Stimulated activated CD4-positive, alpha-beta T cell treated with anti-CD3 and anti-CD28 coated beads, Interleukin-12 subunit alpha, Interleukin-12 subunit beta, amount 100 ng/mL, for 4 hours (primary cell): ENCODE data around the gene ATP5F1D.

Experiments used
- DNase-seq: peaks from one replicate; pipeline ENCODE4 v3.0.0-alpha.2; 2020

Gene ATP5F1D

DNA sequence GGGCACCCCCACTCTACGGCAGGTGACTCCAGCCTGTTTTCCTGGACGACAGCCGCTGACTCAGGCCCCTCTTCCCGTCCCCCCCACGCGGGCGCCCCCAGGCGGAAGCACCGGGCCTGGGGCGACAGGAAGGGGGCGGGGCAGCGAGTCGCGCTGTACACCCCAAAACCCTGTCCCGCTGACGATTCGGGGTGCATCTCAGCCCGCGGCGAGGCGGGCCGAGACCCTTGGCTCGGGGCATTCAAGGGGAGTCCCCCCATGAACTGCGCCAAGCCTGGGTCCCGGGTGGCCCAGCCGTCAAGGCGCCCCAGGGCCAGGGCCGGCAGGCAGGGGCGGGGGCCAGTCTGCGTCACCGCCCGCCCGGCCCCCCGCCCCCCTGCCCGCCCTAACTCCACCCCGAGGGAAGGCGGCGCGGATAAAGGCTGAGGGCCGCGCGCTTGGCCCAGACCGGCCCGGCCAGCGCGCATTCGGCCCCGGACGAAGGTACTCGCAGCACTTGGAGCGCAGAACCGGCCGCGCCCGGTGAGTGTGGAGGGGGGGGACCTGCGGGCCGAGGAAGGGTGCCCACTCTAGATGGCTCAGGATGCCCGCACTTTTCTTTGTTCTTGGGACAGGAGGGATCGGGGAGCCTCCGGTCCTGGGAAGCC lies 6.7 kb downstream of the ATP5F1D start, which contains the start of gene MIDN:
TSS of gene MIDN (plus strand) at position 445 of the 647 bp plus-strand sequence. CDS start 1,714 bp downstream, outside the sequence.
- DNase-seq = peak; percentile 64

DNA sequence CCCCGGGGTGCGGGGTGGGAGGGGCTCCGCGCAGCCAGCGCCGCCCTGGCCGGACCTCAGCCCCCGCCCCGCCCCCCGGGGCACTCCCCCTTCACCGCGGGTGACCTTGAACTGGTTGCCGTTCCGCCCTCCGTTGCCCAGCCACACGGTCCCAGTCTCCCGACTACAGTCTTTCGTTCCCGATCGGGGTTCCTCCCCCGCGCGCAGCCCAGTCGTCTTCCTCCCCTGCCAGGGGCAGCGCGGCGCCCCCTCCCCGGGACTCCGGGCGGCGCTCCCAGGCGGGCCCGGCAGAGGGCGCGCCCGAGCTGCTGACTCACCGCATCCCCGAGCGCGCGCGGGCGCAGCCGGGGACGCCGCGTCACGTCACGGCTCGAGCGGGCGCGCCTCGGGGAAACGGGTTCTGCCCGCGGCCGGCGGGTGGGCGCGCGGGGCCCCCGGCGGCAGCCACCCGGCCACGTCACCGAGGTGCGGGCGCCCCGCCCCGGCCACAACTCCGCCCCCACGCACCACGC lies 7.3 kb downstream of the ATP5F1D start:
- peak; percentile 81 for DNase-seq

DNA sequence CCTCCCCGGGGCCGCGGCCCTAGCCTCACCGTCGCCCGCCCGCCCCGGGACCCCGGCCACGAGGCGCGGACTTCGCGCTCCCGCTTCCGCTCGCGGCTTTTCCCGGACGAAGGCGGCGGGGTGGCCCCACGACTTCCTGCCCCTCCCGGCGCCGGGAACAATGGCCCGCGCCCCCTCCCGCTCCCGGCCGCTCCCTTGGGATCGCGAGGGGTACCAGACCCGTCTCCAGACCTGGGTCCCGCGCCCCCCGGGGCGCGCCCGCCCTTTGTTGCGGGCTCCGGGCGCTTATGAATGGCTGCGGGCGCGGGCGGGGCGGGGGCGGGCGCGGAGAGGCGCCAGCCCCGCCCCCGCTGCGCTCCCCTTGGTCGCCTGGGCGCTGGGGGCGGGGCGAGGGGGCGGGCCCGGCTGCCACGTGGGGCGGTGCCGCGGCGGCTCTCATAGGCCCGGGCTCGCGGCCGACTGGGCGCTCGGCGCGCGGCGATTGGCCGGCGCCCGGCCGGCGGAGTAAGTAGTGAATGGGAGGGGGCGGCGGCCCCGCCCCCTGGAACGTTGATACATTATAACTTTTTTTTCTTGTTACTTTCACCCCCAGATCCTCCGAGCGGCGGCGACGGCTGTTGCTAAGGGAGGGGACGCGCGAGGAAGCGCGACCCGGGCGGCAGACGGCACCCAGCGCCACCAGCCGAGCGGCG lies 7.9 kb downstream of the ATP5F1D start:
- peak; percentile 94 for DNase-seq

DNA sequence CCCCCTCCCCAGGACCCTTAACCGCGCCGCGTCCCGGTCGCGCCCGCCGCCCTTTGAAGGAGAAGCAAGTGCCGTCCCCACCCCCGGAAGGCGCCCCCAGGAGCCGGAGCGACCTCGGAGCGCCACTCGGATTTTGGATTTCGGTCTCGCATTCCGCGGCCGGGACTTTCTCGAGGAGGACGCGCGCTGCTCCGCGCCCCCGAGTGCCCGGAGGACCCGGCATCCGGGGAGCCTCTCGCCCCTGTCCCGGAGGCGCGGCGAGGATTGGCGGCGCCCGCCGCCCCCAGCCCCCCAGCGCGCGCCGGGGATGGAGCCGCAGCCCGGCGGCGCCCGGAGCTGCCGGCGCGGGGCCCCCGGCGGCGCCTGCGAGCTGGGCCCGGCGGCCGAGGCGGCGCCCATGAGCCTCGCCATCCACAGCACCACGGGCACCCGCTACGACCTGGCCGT lies 8.5 kb downstream of the ATP5F1D start:
- DNase-seq = no peak

DNA sequence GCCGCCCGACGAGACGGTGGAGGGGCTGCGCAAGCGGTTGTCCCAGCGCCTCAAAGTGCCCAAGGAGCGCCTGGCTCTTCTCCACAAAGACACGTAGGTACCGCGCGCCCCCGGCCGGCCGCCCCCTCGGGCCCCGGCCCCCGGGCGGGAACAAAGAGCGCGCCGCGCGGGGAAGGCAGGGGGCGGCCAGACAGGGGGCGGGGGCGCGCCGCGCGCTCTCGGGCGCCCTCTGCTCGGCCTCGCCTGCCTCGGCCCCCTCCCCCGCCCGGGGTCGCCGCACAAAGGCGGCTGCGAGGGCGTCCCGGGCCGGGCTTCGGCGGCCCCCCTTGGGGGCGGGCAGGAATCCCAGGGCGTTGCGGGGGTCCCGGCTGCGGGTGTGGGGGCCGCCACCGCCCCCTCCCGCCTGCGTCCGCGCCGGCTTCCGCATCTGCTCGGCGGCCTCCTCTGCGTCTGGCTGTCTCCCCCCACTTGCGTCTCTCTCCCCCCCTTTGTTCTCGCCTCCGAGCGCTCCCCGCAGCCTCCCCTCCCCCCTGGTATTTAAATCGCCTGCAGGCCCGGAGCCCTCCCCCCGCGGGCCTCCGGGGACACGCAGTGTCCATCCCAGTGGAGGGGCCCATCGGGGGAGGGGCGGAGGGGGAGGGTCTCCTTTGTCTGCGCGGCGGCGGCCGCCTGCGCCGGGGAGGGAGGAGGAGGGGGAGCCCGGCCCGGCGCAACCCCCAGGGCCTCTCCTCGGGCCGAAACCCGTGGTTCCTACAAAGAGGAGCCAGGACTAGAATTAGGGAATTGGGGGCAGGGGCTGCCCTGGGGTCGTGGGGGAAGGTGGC lies 9.1 kb downstream of the ATP5F1D start:
- peak; percentile 42 for DNase-seq

DNA sequence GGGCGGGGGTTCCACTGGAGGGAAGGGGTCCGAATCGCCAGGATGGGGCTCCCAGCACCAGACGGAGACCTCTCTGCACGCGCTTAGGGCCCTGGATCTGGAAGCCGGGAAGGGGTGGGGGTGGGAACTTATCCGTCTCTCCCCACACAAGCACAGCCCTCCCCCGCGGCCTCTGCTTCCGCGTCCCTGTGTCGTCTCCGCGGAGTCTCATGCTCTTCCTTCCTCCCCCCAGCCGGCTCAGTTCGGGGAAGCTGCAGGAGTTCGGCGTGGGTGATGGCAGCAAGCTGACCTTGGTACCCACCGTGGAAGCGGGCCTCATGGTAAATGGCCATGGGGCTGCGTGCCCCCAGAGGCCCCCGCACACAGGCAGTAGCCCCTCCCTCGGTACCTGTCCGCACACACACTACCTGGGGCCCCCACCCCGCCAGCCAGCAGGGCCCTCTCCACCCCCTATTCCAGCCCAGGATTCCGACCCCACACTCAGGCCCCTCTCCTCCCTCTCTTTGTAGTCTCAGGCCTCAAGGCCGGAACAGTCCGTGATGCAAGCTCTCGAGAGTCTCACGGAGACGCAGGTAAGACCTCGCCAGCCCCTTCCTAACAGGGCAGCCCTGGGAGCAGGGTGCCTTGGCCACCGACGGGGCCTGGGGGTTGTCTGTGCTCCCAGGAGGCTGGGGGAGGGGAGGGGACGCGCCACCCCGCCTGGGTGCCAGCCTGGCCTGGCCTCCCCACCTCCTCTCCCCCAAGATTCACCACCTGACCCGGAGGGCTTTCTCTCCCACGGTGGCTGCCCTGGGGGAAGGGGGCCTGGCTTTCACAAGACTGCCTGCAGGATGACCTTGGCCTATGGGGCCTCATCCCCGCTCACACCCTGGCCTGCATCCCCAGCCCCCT lies 10.0 kb downstream of the ATP5F1D start:
- peak; percentile 60 for DNase-seq

DNA sequence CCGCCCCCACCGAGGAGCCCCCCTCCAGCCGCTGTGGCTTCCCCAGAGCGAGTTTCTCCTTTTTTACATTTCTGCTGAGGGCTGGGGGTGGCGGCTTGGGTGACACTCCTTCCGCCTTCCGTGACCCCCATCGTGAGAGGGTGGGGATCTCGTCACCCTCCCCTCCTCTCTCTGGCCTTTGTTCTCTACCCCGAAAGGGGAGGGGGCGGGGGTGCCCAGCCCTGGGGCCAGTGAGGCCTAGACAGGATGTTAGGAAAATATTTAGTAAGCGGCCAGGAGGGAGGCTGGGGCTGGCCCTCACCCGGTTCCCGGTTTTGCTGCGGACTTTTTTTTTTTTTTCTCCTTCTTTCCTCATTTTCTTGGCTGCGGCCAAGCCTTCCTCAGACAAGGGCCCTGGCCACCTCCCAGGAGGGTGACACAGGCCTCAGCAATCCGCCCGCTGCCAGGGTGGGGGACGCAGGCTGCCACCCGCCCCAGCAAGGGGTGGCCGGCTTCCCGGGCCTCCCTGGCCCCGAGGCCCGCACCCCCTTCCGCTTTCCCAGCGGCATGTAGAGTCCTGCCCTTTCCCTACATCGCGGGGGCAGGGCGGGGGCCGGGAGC lies 10.8 kb downstream of the ATP5F1D start:
- peak; percentile 42 for DNase-seq

DNA sequence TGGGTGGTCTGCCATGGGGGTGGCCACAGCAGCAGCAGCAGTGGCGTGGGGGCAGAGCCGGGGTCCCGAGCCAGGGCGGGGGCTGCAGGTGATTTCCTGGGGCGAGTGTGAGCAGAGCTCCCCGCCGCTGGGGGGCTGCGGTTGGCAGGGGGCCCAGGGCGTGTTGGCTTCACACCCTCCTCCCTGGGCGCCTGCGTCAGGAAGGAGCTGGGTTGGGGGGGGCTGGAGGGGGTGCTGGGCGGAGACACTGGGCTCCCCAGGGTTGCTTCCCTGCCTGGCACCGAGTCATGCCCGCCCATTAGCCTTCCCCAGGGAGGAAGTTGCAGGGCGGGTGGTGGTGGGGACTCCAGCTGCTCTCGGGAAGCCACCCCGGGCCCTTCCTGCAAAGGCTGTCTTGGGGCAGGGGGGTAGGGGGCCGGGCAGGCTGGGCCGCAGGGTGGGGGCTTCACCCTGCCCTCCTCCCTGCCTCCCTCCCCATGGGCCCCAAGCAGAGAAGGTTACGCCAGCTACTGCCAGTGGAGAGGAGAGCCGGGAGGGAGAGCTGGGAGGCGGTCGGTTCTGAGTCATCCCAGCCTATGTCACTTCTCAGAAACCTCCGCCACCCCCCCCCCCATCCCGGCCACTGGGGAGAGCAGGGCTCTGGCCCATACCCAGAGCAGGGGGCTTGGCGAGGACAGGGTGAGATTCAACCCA lies 11.4 kb downstream of the ATP5F1D start:
- DNase-seq = peak; percentile 65

DNA sequence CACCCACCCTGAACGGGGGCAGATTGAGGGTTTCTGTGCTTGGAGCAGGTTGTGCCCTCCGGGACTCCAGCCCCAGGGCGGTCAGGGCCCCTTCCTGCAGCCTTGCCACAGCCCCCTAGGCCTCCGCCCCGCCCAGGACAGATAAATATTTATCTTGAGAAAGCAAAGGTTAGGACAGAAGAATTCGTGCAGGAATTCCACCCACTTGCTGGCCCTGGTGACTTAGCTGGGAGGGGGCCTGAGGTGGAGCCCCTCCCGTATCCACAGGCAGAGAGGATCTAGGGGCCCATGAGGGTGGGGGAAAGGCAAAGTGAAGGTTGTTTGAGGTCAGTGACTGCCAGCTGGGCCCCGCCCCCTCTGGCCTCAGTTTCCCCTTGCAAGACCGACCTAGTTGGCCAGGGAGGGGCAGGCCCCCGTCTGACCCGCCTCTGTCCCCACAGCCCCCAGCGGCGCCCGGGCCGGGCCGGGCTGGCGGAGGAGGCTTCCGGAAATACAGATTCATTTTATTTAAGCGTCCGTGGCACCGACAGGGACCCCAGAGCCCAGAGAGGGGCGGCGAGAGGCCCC lies 12.0 kb downstream of the ATP5F1D start:
- no peak for DNase-seq

DNA sequence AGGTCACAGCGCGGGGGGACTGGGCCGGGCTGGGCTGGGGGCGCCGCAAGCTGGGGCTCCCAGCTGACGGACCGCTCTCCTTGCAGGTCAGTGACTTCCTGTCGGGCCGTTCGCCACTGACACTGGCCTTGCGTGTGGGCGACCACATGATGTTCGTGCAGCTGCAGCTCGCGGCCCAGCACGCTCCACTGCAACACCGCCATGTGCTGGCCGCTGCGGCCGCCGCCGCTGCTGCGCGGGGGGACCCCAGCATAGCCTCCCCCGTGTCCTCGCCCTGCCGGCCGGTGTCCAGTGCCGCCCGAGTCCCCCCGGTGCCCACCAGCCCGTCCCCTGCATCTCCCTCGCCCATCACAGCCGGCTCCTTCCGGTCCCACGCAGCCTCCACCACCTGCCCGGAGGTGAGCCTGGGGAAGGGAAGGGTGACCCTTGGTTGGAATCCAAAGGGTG lies 12.6 kb downstream of the ATP5F1D start:
- DNase-seq = no peak

DNA sequence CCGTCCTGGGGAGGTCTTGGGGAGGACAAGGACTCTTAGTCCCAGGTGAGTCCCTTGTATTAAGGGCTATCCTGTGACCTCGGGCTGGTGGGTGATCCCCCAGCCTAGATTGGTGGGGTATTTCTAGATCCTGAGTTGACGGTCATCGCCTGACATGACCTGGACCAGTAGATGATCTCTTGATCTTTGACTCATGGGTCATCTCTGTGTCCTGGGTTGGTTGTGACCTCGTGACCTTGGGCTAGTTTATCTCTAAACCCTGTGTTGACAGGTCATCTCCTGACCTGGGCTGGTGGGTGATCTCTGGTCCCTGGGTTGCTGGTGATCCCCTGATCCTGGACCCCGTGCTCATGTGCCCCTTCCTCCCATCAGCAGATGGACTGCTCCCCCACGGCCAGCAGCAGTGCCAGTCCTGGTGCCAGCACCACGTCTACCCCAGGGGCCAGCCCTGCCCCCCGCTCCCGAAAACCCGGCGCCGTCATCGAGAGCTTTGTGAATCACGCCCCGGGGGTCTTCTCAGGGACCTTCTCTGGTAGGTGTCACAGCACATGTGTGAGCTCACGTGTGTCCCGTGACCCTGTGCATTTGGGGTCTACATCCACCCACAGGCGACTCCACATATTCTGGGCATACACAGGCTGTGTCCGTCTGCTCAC lies 13.1 kb downstream of the ATP5F1D start:
- DNase-seq = no peak

DNA sequence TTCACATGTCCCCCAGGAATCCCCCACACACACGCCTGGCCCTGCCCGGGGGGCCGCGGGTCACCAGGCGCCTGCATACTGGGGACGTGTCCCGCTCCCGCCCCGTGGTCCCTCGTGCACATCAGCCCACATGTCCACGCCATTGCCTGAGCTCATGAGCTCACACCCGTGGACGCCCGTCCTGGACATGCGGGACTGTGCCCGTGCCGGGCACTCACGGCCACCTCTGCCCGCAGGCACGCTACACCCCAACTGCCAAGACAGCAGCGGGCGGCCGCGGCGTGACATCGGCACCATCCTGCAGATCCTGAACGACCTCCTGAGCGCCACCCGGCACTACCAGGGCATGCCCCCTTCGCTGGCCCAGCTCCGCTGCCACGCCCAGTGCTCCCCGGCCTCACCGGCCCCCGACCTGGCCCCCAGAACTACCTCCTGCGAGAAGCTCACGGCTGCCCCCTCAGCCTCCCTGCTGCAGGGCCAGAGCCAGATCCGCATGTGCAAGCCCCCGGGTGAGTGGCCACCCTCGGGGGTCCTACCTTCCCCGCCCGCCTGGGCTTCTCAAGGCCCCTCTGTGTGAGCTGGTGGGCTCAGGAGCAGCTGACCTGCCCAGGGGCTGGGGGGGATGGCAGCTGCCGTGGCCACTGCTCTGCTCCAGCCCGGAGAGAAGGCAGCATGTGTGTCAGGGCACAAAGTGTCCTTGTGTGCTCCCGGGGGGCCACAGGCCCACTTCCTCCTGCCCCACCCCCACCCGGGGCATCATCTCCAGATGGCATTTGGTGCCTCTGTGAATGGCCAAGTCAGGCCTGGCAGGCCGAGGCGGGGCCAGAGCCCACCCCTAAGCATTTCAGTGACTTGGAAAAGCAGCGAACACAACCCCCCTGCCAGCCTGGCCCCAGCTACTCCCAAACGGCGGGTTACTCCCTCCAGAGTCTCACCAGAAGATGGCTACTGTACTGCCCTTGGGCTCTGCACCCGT lies 13.9 kb downstream of the ATP5F1D start:
- DNase-seq = no peak

DNA sequence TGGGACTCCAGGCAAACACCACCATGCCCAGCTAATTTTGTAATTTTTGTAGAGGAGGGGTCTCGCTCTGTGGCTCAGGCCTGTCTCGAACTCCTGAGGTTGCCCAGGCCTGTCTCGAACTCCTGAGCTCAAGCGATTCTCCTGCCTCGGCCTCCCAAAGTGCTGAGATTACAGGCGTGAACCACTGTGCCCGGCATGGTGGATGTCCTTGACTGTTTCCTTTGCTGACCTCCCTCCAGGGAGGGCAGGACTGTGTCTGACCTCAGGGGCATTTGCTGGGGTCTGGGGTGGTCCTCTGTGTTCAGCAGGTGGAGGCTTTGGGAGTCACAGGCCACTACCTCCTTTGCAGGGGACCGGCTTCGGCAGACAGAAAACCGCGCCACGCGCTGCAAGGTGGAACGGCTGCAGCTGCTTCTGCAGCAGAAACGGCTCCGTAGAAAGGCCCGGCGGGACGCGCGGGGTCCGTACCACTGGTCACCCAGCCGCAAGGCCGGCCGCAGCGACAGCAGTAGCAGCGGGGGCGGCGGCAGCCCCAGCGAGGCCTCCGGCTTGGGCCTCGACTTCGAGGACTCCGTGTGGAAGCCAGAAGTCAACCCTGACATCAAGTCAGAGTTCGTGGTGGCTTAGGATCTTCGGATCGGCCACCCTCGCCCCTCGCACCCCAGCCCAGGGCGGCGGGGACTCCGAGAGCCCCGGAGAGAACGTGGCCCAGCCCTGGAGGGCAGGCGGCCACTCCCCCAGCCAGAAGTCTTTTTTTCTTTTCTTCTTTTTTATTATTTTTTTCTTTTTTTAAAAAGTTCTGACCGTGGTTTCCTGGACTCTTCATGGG lies 15.3 kb downstream of the ATP5F1D start:
- no peak for DNase-seq

DNA sequence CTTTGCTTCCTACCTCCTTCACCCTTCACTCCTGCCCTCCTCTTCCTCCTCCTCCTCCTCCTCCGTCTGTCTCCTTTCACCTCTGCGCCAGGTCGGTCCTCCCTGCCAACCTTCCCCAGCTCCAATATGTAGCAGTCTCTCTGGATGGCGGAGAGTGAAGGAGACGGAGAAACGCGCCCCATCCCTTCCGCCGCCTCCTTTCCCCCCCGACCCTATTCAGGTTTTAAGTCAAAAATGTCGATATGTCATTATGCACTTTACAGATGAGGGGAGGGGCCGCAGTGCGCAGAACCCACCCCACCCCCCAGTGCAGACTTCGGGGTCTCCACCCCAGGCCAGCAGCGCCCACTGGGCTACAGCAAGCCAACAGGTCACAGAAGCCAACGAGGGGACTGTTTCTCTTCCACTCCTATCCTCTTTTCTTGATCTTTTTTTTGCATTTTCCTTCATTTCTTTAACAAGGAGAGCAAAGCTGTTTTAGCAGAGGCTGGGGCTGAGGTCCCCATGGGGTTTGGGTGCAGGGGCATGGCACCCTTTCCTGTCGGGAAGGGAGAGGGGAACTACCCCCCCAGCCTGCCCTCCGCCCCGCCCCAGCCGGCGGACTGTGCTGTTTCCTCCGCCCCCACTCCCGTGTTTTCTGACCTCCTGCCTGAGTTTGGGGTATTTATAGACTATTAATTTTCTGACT lies 16.1 kb downstream of the ATP5F1D start:
- no peak for DNase-seq

DNA sequence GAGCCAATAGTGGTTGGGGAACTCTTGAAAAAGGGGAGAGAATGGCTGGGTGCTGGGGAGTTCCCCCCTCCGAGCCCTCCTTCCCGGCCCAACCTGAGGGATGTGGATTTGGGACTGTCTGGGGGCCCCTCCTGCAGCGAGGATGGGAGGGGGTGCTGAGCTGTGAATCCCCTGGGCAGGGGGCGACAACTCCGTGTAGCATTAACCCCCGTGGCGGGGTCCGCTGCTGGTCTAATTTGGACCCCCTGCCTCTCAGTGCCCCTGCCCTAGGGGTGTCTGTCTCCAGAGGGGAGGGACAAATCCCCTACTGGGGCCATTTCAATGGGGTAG lies 16.6 kb downstream of the ATP5F1D start:
- DNase-seq = no peak

DNA sequence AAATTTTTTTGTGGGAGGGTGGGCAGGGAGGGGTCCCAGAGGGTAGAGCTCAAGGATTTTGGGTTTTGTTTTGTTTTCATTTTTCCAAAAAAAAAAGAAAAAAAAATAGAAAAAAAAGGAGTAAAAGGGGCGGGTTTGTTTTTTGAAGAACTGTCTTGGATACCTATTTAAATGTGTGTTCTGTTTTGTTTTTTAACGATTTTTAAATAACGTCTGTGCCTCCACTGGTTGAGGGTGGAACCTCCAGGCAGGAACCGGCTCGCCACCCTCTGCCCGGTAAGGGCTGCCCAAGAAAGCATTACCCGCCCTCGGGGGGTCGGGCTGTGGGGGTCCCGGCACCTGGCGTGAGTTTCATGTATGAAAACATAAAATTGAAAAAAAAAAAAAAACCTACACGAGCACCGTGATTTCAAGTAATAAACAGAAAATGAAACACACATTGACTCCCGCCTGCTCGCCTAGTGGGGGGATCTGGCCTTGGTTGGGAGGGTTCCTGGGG lies 17.2 kb downstream of the ATP5F1D start:
- no peak for DNase-seq

DNA sequence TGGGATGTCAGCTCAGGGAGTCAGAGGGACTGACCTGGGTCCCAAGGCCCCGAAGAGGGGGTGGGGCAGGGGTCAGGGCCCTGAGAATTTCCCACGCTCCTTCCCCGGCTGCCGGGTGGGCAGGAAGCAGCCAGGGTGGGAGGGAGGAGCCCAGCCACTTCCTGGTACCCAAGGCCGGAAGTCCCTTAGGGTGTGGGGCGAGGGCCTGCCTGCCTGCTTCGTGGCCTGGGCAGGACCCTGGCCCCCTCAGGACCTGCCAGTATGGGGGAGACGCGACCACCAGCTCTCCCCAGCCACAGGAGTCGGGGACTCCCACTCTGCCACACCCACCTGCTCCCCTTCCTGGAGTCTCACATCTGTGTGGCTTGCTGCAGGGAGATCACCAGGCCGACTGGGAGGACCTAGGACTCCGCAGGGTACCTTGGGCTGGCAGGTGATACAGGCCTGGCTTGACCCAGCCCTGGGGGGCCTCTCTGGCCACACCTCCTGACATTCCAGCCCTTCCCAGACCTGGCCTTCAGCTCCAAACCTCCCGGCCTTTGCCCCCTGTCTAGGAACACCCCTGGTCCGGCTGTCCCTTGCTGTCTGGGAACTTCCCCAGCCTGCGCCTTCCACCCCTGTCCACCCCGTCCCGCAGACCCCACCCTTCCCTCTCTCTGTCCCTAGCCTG lies 17.8 kb downstream of the ATP5F1D start:
- peak; percentile 60 for DNase-seq
